WERI-Rb-1 (cell line): ENCODE measurements around the gene RSU1.
A peak's percentile ranks its signal among the peaks of the same experiment; 100 is the strongest.

ENCODE experiments used
- DNase-seq: peaks from one replicate; pipeline ENCODE4 v3.0.0-alpha.2; 2020
- H3K27ac ChIP-seq: fragments of 250-450 bp; sonication (Bioruptor Pico); 2 replicates; pipeline ENCODE4 v1.5.1; 2020; ENCODE audit warnings: mild to moderate bottlenecking, moderate library complexity
- H3K27me3 ChIP-seq: fragments of 250-450 bp; sonication (Bioruptor Pico); 2 replicates; pipeline ENCODE4 v1.5.1; 2021; ENCODE audit warnings: mild to moderate bottlenecking, low read depth, moderate library complexity; ENCODE audit not compliant: insufficient read depth, severe bottlenecking
- H3K36me3 ChIP-seq: fragments of 250-450 bp; sonication (Bioruptor Pico); 2 replicates; pipeline ENCODE4 v1.5.1; 2020; ENCODE audit warnings: mild to moderate bottlenecking, moderate library complexity
- H3K4me3 ChIP-seq: 2 replicates; pipeline ENCODE4 v1.5.1; 2011; ENCODE audit warnings: low read depth, mild to moderate bottlenecking, control low read depth, low read length
- H3K9me3 ChIP-seq: fragments of 250-450 bp; sonication (Bioruptor Pico); 2 replicates; pipeline ENCODE4 v1.5.1; 2021; ENCODE audit warnings: mild to moderate bottlenecking, moderate library complexity; ENCODE audit not compliant: severe bottlenecking
- CTCF ChIP-seq: IDR thresholded peaks from 2 replicates; pipeline ENCODE4 v1.5.1; 2011; ENCODE audit warnings: low read depth, mild to moderate bottlenecking, control low read depth, inconsistent platforms, low read length

The RSU1 gene

GRCh38 chr10:16856567-16856966, 39.3 kb upstream of the RSU1 start:
- Histone ChIP-seq H3K27me3 (no peaks in the 10 kb centered on the region), H3K36me3 (no peaks in the 10 kb centered on the region), H3K9me3 (no peaks in the 10 kb centered on the region), H3K4me3 (no peak overlapping the region), H3K27ac (no peak overlapping the region)
- TF ChIP-seq CTCF = no peak
- DNase-seq = peak; percentile 23

- Histone ChIP-seq H3K36me3 (no peaks in the 10 kb centered on the region), H3K9me3 (no peaks in the 10 kb centered on the region), H3K27me3 (no peaks in the 10 kb centered on the region), H3K27ac (no peak overlapping the region), H3K4me3 (no peak overlapping the region)
- no peak for TF ChIP-seq CTCF
- no peak for DNase-seq
Observed at GRCh38 chr10:16856092-16856491, 38.9 kb upstream of the RSU1 start.

- no peak for TF ChIP-seq CTCF
- Histone ChIP-seq H3K9me3 (no peaks in the 10 kb centered on the region), H3K27me3 (no peaks in the 10 kb centered on the region), H3K27ac (no peak overlapping the region), H3K4me3 (no peak overlapping the region), H3K36me3 (no peaks in the 10 kb centered on the region)
- no peak for DNase-seq
Observed at GRCh38 chr10:16854623-16855022, 37.4 kb upstream of the RSU1 start.

- H3K36me3 ChIP-seq = no peaks in the 10 kb centered on the region
- H3K4me3 ChIP-seq = no peak overlapping the region
- no peaks in the 10 kb centered on the region for H3K27me3 ChIP-seq
- H3K9me3 ChIP-seq = no peaks in the 10 kb centered on the region
- TF ChIP-seq CTCF = no peak
- no peak overlapping the region for H3K27ac ChIP-seq
- no peak for DNase-seq
Observed at GRCh38 chr10:16853809-16854208, 36.6 kb upstream of the RSU1 start.

- DNase-seq = no peak
- peak; percentile 22; the same call in 1 of the 2 replicates for TF ChIP-seq CTCF
Observed at GRCh38 chr10:16853201-16853600, 36.0 kb upstream of the RSU1 start.

GRCh38 chr10:16852624-16853023, 35.4 kb upstream of the RSU1 start:
- no peak overlapping the region for H3K27ac ChIP-seq
- no peak for TF ChIP-seq CTCF
- H3K36me3 ChIP-seq = no peaks in the 10 kb centered on the region
- H3K4me3 ChIP-seq = no peak overlapping the region
- no peak for DNase-seq
- H3K27me3 ChIP-seq = no peaks in the 10 kb centered on the region
- H3K9me3 ChIP-seq = no peaks in the 10 kb centered on the region

More at GRCh38 chr10:16853201-16853600, 36.0 kb upstream of the RSU1 start:
- H3K9me3 ChIP-seq = no peaks in the 10 kb centered on the region
- H3K4me3 ChIP-seq = no peak overlapping the region
- no peak overlapping the region for H3K27ac ChIP-seq
- no peaks in the 10 kb centered on the region for H3K27me3 ChIP-seq
- H3K36me3 ChIP-seq = no peaks in the 10 kb centered on the region
